NCI-H2227 (cell line): Measurements from ENCODE around the gene LSM14B.
"Not testable (repeated sequence)": the region's sequence is repeated elsewhere in the genome, so short reads cannot be mapped to it uniquely, and the experiment has no call there.

ENCODE experiments used
- DNase-seq: peaks from one replicate; lab custom pipeline; 2025; ENCODE audit not compliant: unreplicated experiment; lab: John Stamatoyannopoulos, UW

LSM14B gene

DNA sequence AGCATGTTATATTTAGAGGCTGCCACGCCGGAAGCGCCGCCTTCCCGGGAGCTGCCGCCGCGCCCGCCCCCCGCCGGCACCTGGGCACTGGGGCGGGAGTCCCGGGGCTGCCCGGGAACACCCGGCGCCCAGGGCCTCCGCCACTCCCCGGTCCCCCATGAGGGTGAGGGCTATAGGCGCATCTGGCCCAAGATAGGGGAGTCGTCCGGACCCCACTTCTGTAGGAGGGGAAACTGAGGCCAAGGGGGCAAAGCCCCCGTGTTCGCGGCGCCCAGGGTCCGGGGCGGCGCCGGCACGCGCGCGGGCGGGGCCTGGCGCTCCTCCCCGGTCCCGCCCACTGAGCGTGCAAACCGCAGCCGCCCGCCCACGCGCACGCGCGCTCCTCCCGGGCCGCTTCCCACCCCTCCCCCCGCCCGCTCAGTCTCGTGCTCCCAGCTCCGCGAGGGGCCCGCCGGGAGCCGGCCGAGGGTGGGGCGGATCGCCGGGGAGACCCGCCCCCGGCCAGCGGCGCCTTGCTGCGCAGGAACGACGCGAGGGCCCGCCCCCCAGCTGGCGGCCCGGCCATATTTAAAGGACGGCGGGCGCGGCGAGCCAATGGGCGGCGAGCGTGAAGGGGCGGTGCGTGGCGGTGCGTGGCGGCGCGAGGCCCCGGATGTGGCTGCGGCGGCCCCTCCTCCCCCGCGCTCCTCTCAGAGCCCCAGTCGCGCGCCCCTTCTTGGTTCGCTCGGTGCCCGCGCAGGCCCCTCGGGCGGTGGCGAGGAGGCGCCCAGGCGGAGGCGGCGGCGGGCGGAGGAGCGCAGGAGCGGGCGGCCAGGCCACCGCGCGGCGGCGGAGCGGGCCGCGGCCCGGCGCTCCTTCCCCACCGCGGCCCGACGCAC, at the start of gene LSM14B:
TSS of gene LSM14B (plus strand) at position 700 of the 878 bp plus-strand sequence. CDS start 192 bp downstream, outside the sequence.
- peak; percentile 99 for DNase-seq

DNA sequence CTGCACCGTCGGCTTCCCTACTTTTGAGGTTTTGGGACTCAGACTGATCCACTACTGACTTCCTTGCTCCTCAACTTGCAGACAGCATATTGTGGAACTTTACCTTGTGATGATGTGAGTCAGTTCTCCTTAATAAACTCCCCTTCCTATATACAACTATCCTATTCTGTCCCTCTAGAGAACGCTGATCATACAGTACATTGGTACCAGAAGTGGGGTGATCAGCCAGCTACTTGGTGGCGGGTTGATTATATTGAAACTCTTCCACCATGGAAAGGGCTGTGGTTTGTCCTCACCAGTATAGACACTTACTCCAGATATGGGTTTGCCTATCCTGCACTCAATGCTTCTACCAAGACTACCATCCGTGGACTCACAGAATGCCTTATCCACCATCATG, 49.0 kb upstream of the LSM14B start:
- DNase-seq = no peak

DNA sequence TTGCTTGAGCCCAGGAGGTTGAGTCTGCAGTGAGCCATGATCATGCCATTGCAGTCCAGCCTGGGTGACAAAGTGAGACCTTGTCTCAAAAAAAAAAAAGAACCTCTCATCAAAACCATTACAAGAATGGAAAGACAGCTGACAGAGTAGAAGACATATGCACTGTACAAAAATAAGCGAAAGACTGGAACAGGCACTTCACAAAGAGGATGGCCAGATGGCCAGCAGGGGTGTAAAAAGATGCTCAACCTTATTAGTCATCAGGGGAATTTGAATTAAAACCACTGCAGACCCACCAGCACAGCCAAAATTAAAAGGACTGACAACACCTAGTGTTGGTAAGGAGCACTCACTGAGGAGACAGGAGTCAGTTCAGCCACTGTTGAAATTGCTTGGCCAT, 43.1 kb upstream of the LSM14B start:
- no peak for DNase-seq

DNA sequence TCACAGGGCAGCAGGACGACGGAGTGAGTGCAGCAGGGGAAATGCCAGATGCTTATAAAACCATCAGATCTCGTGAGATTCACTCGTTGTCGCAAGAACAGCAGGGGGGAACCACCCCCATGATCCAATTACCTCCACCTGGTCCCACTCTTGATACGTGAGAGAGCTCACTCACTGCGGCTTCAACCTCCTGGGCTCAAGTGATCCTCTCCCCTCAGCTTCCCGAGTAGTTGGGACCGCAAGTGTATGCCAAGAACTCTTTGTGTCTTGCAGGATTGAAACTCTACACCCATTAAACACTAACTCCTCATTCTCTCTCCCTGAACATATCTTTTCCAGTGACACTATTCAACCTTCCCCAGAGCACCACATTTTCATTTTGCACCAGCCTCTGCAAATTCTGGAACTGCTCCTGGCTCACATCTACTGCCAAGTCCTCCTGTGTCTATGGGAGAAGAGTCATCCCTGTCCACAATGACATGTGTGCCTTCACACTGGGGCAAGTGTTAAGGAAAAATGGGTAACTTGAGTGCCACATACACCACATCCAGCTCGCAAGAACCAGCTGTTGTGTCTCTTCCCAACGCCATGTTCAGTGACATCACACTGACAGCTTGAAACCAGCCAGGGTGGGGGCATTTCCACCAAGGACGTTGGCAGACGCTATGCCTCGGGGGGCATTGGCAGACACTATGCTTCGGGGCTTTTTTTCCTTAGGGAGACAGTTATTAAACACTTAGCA, 41.9 kb upstream of the LSM14B start:
- DNase-seq = no peak

GRCh38 chr20:62083312-62083711, 39.0 kb upstream of the LSM14B start:
- DNase-seq = no peak

GRCh38 chr20:62084224-62084623, 38.1 kb upstream of the LSM14B start:
- DNase-seq = not testable (repeated sequence)

- no peak for DNase-seq
Measured at GRCh38 chr20:62085206-62085605, 37.1 kb upstream of the LSM14B start.

- DNase-seq = no peak
Measured at GRCh38 chr20:62087227-62087626, 35.0 kb upstream of the LSM14B start.

DNA sequence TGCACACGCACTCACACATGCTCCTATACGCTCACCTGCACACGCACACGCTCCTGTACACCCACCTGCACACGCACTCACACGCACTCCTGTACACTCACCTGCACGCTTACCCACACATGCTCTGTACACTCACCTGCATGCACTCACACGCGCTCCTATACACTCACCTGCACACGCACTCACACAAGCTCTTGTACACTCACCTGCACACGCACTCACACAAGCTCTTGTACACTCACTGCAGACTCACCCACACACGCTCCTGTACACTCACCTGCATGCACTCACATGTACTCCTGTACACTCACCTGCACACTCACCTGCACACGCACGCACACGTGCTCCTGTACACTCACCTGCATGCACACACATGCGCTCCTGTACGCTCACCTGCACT, 34.6 kb upstream of the LSM14B start:
- DNase-seq = no peak

DNA sequence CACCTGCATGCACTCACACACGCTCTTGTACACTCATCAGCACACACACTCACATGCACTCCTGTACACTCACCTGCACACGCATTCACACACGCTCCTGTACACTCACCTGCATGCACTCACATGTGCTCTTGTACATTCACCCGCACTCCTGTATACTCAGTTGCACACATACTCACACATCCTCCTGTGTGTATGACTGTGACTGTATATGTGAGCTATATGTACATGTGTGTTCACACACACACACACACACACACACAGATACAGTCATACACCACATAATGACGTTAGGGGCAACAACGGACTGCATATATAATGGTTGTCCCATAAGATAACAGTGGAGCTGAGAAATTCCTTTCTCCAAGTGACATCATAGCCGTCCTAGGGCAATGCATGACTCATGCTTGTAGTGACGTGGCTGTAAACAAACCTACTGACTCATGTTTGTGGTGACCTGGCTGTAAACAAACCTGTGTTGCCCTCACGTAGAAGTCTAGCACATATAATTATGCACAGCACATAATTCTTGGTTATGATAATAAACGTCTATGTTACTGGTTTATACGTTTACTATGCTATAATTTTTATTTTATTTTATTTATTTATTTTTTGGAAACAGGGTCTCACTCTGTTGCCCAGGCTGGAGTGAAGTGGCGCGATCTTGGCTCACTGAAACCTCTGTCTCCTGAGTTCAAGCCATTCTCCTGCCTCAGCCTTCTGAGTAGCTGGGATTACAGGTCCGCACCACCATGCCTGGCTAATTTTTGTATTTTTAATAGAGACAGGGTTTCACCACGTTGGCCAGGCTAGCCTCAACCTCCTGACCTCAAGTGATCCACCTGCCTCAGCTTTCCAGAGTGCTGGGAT, 33.8 kb upstream of the LSM14B start:
- peak; percentile 21 for DNase-seq

- DNase-seq = no peak
Measured at GRCh38 chr20:62089393-62089792, 32.9 kb upstream of the LSM14B start.

DNA sequence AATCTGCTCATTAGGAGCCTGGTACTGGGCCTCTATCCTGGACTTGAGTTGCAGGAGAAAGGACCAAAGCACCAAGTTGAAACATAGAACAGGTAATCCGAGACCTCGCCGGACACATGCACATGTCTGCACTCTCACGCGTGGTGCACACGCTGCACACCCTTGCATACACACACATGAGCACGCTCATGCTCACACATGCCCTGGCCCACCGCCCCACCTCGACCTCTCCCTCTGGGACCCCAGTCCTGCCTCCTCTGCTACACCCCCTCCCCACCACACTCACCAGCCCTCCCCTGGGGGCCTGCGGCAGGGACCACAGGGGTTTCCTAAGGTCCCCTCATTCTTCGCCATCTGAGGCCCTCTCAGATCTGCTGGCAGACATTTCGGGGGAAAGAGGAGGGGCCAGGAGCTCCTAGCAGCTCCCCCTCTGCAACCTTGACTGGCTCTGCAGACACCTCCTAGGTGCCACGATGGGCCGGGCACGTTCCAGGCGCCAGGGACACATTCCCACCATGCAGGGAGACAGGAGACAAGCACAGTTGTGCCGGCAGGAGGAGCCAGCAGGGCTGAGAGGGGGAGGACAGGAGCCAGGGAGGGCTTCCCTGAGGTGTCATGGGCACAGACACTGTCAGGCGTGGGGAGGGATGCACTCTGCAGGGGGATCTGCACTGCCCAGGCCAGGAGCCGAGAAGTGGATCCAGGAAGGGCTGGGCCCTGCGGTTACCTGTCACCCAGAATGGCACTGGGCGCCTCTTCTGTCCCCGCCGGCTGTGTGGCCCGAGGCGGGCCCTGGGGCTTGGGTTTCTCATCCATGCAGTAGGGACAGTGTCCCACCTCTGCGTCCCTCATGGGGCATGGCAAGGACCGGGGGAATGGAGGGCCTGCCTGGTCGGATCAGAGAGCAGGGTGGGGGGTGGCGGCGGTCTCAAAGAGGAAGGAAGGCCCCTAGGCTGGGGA, 25.6 kb upstream of the LSM14B start:
- no peak for DNase-seq

- no peak for DNase-seq
Measured at GRCh38 chr20:62097881-62098407, 24.3 kb upstream of the LSM14B start.

GRCh38 chr20:62101078-62101477, 21.2 kb upstream of the LSM14B start:
- DNase-seq = no peak

DNA sequence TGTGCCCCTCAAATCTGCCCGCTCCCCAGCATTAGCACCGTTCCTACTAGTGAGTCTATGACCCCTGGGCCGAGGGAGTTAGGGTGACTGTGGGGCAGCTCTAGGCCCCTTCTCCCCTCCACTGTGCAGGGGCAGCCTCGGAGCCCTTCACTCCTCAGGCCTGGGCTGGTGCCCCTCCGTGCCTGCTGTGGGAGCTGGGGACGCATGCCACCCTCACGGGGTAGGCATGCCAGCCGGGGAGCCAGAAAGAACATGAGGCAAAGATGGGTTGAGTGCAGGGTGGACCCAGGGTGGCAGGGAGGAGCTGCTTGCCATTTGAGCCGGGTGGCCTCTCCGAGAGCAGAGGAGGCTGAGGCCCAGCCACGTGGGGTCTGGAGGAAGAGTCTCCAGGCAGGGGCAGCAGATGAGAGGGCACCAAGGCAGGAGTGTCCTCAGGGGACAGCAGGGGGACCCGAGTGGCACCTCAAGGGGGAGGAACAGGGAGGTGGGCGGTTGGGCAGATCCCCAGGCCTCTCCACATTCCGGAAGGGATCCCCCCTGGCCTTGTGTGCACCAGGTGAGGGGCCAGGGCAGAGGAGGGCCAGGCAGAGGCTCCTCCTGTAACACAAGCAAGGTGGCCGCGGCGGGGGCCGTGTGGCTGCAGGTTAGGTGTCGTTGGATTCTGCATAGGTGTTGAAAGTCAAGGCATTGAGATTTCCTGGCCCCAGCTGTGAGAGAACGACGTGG, 18.6 kb upstream of the LSM14B start:
- no peak for DNase-seq

- no peak for DNase-seq
Measured at GRCh38 chr20:62104234-62104789, 18.0 kb upstream of the LSM14B start.

GRCh38 chr20:62104791-62105345, 17.4 kb upstream of the LSM14B start:
- no peak for DNase-seq

DNA sequence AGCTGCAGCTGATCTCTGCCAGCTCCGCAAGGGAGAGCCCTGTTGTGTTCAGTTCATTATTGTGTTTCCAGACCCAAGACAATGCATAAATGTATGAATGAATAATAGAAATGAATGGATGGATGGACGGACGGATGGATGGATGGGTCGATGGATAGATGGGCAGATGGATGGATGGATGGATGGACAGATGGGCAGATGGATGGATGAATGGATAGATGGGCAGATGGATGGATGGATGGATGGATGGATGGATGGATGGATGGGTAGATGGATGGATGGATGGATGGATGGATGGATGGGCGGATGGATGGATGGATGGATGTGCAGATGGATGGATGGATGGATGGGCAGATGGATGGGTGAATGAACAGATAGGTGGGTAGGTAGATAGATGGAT, 16.7 kb upstream of the LSM14B start:
- DNase-seq = no peak

- no peak for DNase-seq
Measured at GRCh38 chr20:62111148-62111547, 11.1 kb upstream of the LSM14B start.
